Psoas muscle (tissue), 8 donors: ENCODE results near the gene LENEP. TPM values are rescaled to one million over a fixed set of nuclear protein-coding genes. Genes with fewer than 3 reads are reported as not detected.
A peak's percentile ranks its signal among the peaks of the same experiment; 100 is the strongest.

Source experiments
- ATAC-seq, 4 donors: fragments of 200-7000 bp; cut with Tn5 transposase; one replicate each; pipeline ENCODE4 v1.9.1; 2020; ENCODE audit warnings: moderate library complexity in 3 of 4, mild to moderate bottlenecking in 2 of 4
- DNase-seq, 2 donors: peaks; one replicate each; pipeline ENCODE4 v3.0.0-alpha.2; 2020
- H3K27ac ChIP-seq: fragments of 200-600 bp; one replicate; pipeline ENCODE4 v1.8.0; 2022
- H3K27me3 ChIP-seq, 3 donors: fragments of 200-600 bp in 1 of 3; one replicate each; pipeline versions ENCODE4 v1.6.1 to v1.8.0; 2013 to 2022; ENCODE audit warnings: low read length in 2 of 3, mild to moderate bottlenecking in 2 of 3, moderate library complexity in 1 of 3; ENCODE audit not compliant: insufficient read depth in 3 of 3
- H3K36me3 ChIP-seq, 2 donors: fragments of 200-600 bp in 1 of 2; one replicate each; pipeline versions ENCODE4 v1.6.1 to v1.8.0; 2013 to 2022; ENCODE audit warnings: low read depth in 1 of 2, mild to moderate bottlenecking in 1 of 2, moderate library complexity in 1 of 2; ENCODE audit not compliant: insufficient read depth in 1 of 2
- H3K4me1 ChIP-seq: fragments of 200-600 bp; one replicate; pipeline ENCODE4 v1.8.0; 2022
- H3K4me3 ChIP-seq: fragments of 200-600 bp; one replicate; pipeline ENCODE4 v1.8.0; 2022; ENCODE audit warnings: mild to moderate bottlenecking
- H3K9me3 ChIP-seq: fragments of 200-600 bp; one replicate; pipeline ENCODE4 v1.8.0; 2022
- CTCF ChIP-seq: fragments of 200-600 bp; IDR thresholded peaks from one replicate; pipeline ENCODE4 v1.8.0; 2022; ENCODE audit warnings: antibody characterized with exemption
- WGBS, 3 donors: extraction: QIAGEN DNeasy Blood & Tissue Kit; methylation state at CpG; one replicate each; pipeline versions ENCODE4 v1.1.6 to v1.1.7; 2013; 5-methylcytosine and 5-hydroxymethylcytosine counted together
- intact Hi-C, 2 donors: fragments of 100-400 bp; cut with DNase I; formaldehyde crosslinking; loops; one replicate each; pipeline versions ENCODE4 v1.11.0 to v1.14.2; 2022
- long read RNA-seq, 2 donors: library from polyadenylated mRNA; unstranded; transcript quantifications; one replicate each; pipeline ENCODE4 v2.0.0, GENCODE V29; 2021
- polyA plus RNA-seq, 3 donors: library from polyadenylated mRNA; stranded (reverse); fragments of 200-250 nt; gene quantifications; one replicate each; pipeline ENCODE4 v1.2.3, GENCODE V29; 2013
- total RNA-seq, 4 donors: library from RNA; stranded (reverse); fragmentation: NEBNext Ultra II Directional in 2 of 4; extraction: Animal tissue kit (Norgen Biotek cat#: 25700) in 2 of 4; gene quantifications; one replicate each; pipeline versions ENCODE4 v1.2.1 to v1.2.4, GENCODE V29; 2021 to 2023
- donor health status: healthy with polysubstance abuse.
- donor health status: DM: no; HTN: no; CAD: no; lungs with moderate emphysema.
- donor health status: Bipolar disorder and iron deficiency.
- donor health status: healthy.
- donor health status: DM: yes; HTN: yes; CAD: no.
- donor health status: DM: no; HTN: no; CAD: no.
- donor health status: DM: no; HTN: no; CAD: no.
- donor health status: DM: yes; HTN: yes; CAD: no.

Gene LENEP
- total RNA-seq, result not detected
- not detected for polyA plus RNA-seq
- long read RNA-seq, donor 1, result 0 reads
- long read RNA-seq, donor 2, result 0 reads

DNA sequence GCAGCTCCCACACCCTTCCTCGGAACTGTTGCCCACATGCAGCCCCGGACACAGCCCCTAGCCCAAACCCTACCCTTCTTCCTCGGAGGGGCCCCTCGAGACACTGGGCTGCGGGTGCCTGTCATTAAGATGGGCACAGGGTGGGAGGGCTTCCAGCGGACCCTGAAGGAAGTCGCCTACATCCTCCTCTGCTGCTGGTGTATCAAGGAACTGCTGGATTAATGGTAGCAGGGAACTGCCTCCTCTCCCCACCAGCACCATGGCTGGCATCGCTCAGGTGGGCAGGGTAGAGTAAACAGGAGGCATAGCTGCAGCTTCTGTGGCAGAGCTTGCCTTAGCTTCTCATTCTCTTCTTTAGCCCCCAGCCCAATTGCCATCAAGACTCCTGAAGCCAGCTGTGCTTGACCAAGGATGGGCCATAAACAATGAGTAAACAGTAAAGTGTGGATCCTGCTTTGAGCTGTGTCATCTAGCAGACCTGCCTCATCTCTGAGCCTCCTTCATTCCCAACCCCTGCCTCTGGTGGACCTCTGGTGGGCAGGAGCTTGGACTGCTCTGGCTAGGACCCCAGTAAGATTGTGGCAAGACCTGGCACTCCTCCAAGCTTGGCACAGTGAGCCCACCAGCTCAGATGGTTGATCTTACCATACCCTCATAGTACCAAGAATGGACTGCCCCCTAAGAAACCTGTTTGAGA lies at the start of gene LENEP:
Gene LENEP, plus strand, starts transcription at position 15 of the 697 bp plus-strand sequence. Its CDS starts 22 bp downstream, at position 37.
- DNase-seq, result no peak
- ATAC-seq, result no peak
- intact Hi-C loops, result no loop called here
- TF ChIP-seq CTCF, result no peak
- Histone ChIP-seq H3K4me1 (peaks cover 6% of the 10 kb centered on the region), H3K4me3 (no peak within 1 kb of the TSS), H3K9me3 (no peaks in the 10 kb centered on the region), H3K27ac (no peak within 1 kb of the TSS), H3K27me3 (no peaks in the 10 kb centered on the region), H3K36me3 (peaks cover 0 to 22% of the 10 kb centered on the region in 2 donors)
- 69 to 76% (median 76%) methylated on average over 8 of the region's 8 CpGs for WGBS, 3 donors

- H3K4me1 ChIP-seq, result peaks cover 7% of the 10 kb centered on the region
- H3K36me3 ChIP-seq, result peaks cover 3 to 52% of the 10 kb centered on the region in 2 donors
- H3K4me3 ChIP-seq, result no peak overlapping the region
- WGBS, 3 donors, result 52 to 66% (median 54%) methylated on average over 6 of the region's 6 CpGs
- H3K9me3 ChIP-seq, result no peaks in the 10 kb centered on the region
- TF ChIP-seq CTCF, result peak; percentile 53
- peak overlapping the region; percentile 4 for H3K27ac ChIP-seq
- intact Hi-C loops, result no loop called here
- ATAC-seq, result peak in 2 of 4 donors; percentile 54 to 73
- DNase-seq, result peak in 1 of 2 donors; percentile 61
- no peaks in the 10 kb centered on the region for H3K27me3 ChIP-seq
Observed at GRCh38 chr1:154943649-154944400, 49.6 kb upstream of the LENEP start.

DNA sequence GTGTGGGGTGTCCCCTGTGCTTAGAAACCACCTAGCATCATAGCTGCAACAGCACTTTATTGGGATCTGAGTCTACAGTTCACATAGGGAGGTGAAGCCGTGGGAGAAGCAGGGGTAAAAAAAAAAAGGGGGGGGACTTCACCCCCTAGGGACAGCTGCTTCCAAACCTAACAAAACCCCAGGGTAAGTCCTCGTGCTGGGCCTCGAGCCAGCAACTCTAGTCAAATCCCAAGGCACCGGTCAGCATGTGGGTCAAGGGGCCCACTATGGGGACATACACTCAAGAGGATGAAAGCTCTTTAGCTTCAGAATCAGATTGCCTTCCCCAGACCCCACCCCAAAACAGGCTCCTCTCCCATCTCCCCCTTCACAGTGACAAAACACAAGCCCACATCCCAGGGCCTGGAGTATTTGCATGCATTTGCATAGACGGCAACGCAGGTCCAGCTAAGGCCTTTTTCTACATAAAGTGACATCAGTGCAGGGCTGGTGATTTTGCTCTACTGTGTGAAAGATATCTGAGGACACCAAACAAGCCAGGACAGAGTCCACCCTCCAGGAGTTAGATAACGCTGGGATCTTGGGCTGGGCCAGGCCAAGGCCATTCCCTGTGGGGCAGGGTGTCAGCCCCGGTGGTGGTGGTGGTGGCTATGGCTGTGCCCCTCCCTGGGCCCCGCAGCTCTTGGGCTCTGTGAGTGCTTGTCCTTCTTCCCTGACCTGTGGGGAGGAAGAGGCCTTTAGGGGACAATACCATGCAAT lies 48.8 kb upstream of the LENEP start:
- Histone ChIP-seq H3K4me1 (peaks cover 7% of the 10 kb centered on the region), H3K36me3 (peaks cover 3 to 57% of the 10 kb centered on the region in 2 donors), H3K27me3 (no peaks in the 10 kb centered on the region), H3K27ac (peak overlapping the region; percentile 4), H3K4me3 (no peak overlapping the region), H3K9me3 (no peaks in the 10 kb centered on the region)
- 32 to 52% (median 36%) methylated on average over 9 of the region's 9 CpGs for WGBS, 3 donors
- intact Hi-C loops, result no loop called here
- no peak for TF ChIP-seq CTCF
- ATAC-seq (no peak), DNase-seq (peak in 1 of 2 donors; percentile 43)

GRCh38 chr1:154945160-154945961 lies 48.0 kb upstream of the LENEP start:
- H3K36me3 ChIP-seq, result peaks cover 3 to 65% of the 10 kb centered on the region in 2 donors
- H3K27me3 ChIP-seq, result no peaks in the 10 kb centered on the region
- intact Hi-C loops, result no loop called here
- DNase-seq, result peak in 1 of 2 donors; percentile 43
- H3K27ac ChIP-seq, result peak overlapping the region; percentile 4
- peaks cover 7% of the 10 kb centered on the region for H3K4me1 ChIP-seq
- no peaks in the 10 kb centered on the region for H3K9me3 ChIP-seq
- no peak for ATAC-seq
- WGBS, 3 donors, result 66 to 77% (median 71%) methylated on average over 15 of the region's 15 CpGs
- no peak overlapping the region for H3K4me3 ChIP-seq
- no peak for TF ChIP-seq CTCF
